ENCODE measurements around the gene GMDS.

- TF ChIP-seq SIN3A (IDR thresholded peaks at IDR 0.05; ENCODE audit: borderline replicate concordance, low read depth, low read length), result no peak
- no peak for TF ChIP-seq CTCF (IDR thresholded peaks at IDR 0.05)
- no peak for TF ChIP-seq EZH2phosphoT487 (IDR thresholded peaks at IDR 0.05; ENCODE audit: borderline replicate concordance, low read depth)
- TF ChIP-seq REST (IDR thresholded peaks at IDR 0.05; ENCODE audit: low read depth, low read length), result no peak
- no peak for TF ChIP-seq GABPA (IDR thresholded peaks at IDR 0.05; ENCODE audit: low read depth)
- TF ChIP-seq USF2 (IDR thresholded peaks at IDR 0.05; ENCODE audit: borderline replicate concordance, low read depth, low read length), result no peak
- TF ChIP-seq YY1 (IDR thresholded peaks at IDR 0.05; ENCODE audit: low read depth), result no peak
- no peak for TF ChIP-seq RCOR1 (IDR thresholded peaks at IDR 0.05; ENCODE audit: low read length)
- no peak for TF ChIP-seq PBX3 (IDR thresholded peaks at IDR 0.05)
Observed at GRCh38 chr6:1849691-1850090, 395.7 kb downstream of the GMDS start.

Measured in SK-N-SH (cell line).